DND-41 (cell line): ENCODE results near the gene OR51E2.

Experiments
- ATAC-seq: fragments of 200-7000 bp; cut with Tn5 transposase; 3 replicates; pipeline ENCODE4 v1.9.1; 2021; ENCODE audit warnings: low read depth; ENCODE audit not compliant: insufficient read depth
- DNase-seq: peaks from one replicate; pipeline ENCODE4 v3.0.0-alpha.2; 2020
- H2AFZ ChIP-seq: 2 replicates; pipeline ENCODE4 v1.6.0; 2012; ENCODE audit warnings: low read depth, low read length
- H3K27ac ChIP-seq: 2 replicates; pipeline ENCODE4 v1.5.1; 2012; ENCODE audit warnings: low read length, inconsistent platforms
- H3K27me3 ChIP-seq: fragments of 200-600 bp; sonication (generic); 2 replicates; pipeline ENCODE4 v1.6.0; 2012; ENCODE audit warnings: low read length, mild to moderate bottlenecking, inconsistent platforms; ENCODE audit not compliant: insufficient read depth, poor library complexity
- H3K36me3 ChIP-seq: 2 replicates; pipeline ENCODE4 v1.5.1; 2012; ENCODE audit warnings: low read length, inconsistent platforms; ENCODE audit not compliant: insufficient read depth
- H3K4me1 ChIP-seq: 2 replicates; pipeline ENCODE4 v1.5.1; 2012; ENCODE audit warnings: mild to moderate bottlenecking, low read length; ENCODE audit not compliant: insufficient read depth
- H3K4me2 ChIP-seq: 2 replicates; pipeline ENCODE4 v1.6.0; 2012; ENCODE audit warnings: mild to moderate bottlenecking, moderate library complexity, low read length, inconsistent platforms; ENCODE audit not compliant: insufficient read depth
- H3K4me3 ChIP-seq, 2 experiments: fragments of 200-600 bp in 1 of 2; shearing (Covaris generic) in 1 of 2; 2 replicates each; pipeline ENCODE4 v1.5.1; 2012 to 2016; ENCODE audit warnings: inconsistent platforms in 2 of 2, low read length in 2 of 2, mild to moderate bottlenecking in 2 of 2, low read depth in 1 of 2, moderate library complexity in 1 of 2
- H3K79me2 ChIP-seq: 2 replicates; pipeline ENCODE4 v1.6.0; 2012; ENCODE audit warnings: low read length, inconsistent platforms; ENCODE audit not compliant: insufficient read depth
- H3K9ac ChIP-seq: 2 replicates; pipeline ENCODE4 v1.6.0; 2012; ENCODE audit warnings: low read depth, mild to moderate bottlenecking, inconsistent platforms, low read length, moderate library complexity
- H3K9me3 ChIP-seq: 2 replicates; pipeline ENCODE4 v1.5.1; 2012; ENCODE audit warnings: low read length, moderate library complexity, mild to moderate bottlenecking, inconsistent platforms; ENCODE audit not compliant: insufficient read depth, severe bottlenecking
- H4K20me1 ChIP-seq: 2 replicates; pipeline ENCODE4 v1.6.0; 2012; ENCODE audit warnings: low read length; ENCODE audit not compliant: insufficient read depth
- CTCF ChIP-seq: IDR thresholded peaks from 2 replicates; pipeline ENCODE4 v1.5.1; 2012; ENCODE audit warnings: borderline replicate concordance, low read length, moderate library complexity, mild to moderate bottlenecking; ENCODE audit not compliant: poor library complexity, severe bottlenecking; ENCODE audit errors: extremely low read depth
- EZH2 ChIP-seq: IDR thresholded peaks from 3 replicates; pipeline ENCODE4 v1.6.1; 2012; ENCODE audit warnings: borderline replicate concordance, low read depth, mild to moderate bottlenecking, moderate library complexity, low read length, inconsistent platforms; ENCODE audit not compliant: severe bottlenecking

OR51E2 gene

GRCh38 chr11:4642043-4642442 lies 55.6 kb downstream of the OR51E2 start:
- no peak overlapping the region for H3K4me3 ChIP-seq

GRCh38 chr11:4641501-4641900 lies 56.2 kb downstream of the OR51E2 start:
- H3K9me3 ChIP-seq = no peaks in the 10 kb centered on the region
- ATAC-seq = no peak
- H3K36me3 ChIP-seq = no peaks in the 10 kb centered on the region
- H3K4me3 ChIP-seq = no peak overlapping the region
- no peak overlapping the region for H3K4me2 ChIP-seq
- DNase-seq = no peak
- H3K27me3 ChIP-seq = peaks cover 13% of the 10 kb centered on the region
- no peaks in the 10 kb centered on the region for H4K20me1 ChIP-seq
- no peak for TF ChIP-seq CTCF
- TF ChIP-seq EZH2 = no peak
- H3K9ac ChIP-seq = no peak overlapping the region
- H3K27ac ChIP-seq = no peak overlapping the region
- H3K4me1 ChIP-seq = no peaks in the 10 kb centered on the region
- H2AFZ ChIP-seq = no peak overlapping the region
- H3K79me2 ChIP-seq = no peaks in the 10 kb centered on the region

More at GRCh38 chr11:4642043-4642442, 55.6 kb downstream of the OR51E2 start:
- TF ChIP-seq EZH2 (no peak), CTCF (no peak)
- Histone ChIP-seq H3K4me1 (no peaks in the 10 kb centered on the region), H3K27me3 (peaks cover 15% of the 10 kb centered on the region), H3K4me2 (no peak overlapping the region), H3K27ac (no peak overlapping the region), H3K36me3 (no peaks in the 10 kb centered on the region), H4K20me1 (no peaks in the 10 kb centered on the region), H2AFZ (no peak overlapping the region), H3K9ac (no peak overlapping the region), H3K9me3 (no peaks in the 10 kb centered on the region), H3K79me2 (no peaks in the 10 kb centered on the region)
- no peak for DNase-seq
- no peak for ATAC-seq

- ATAC-seq = no peak
- Histone ChIP-seq H3K4me1 (no peaks in the 10 kb centered on the region), H2AFZ (no peak overlapping the region), H3K4me3 (no peak overlapping the region), H3K9ac (no peak overlapping the region), H3K27me3 (peaks cover 12% of the 10 kb centered on the region), H3K27ac (no peak overlapping the region), H3K79me2 (no peaks in the 10 kb centered on the region), H3K36me3 (no peaks in the 10 kb centered on the region), H4K20me1 (no peaks in the 10 kb centered on the region), H3K9me3 (no peaks in the 10 kb centered on the region), H3K4me2 (no peak overlapping the region)
- no peak for DNase-seq
- TF ChIP-seq CTCF (no peak), EZH2 (no peak)
These were observed 57.7 kb downstream of the OR51E2 start for GRCh38 chr11:4639931-4640330.

- Histone ChIP-seq H2AFZ (no peak overlapping the region), H3K79me2 (no peaks in the 10 kb centered on the region), H3K9ac (no peak overlapping the region), H3K4me2 (no peak overlapping the region), H3K9me3 (no peaks in the 10 kb centered on the region), H4K20me1 (no peaks in the 10 kb centered on the region), H3K27ac (no peak overlapping the region), H3K4me3 (no peak overlapping the region), H3K36me3 (no peaks in the 10 kb centered on the region), H3K4me1 (no peaks in the 10 kb centered on the region), H3K27me3 (peaks cover 4% of the 10 kb centered on the region)
- ATAC-seq = no peak
- DNase-seq = no peak
- TF ChIP-seq EZH2 = no peak
- no peak for TF ChIP-seq CTCF
These were observed 60.0 kb downstream of the OR51E2 start for GRCh38 chr11:4637662-4638047.
